RKO (cell line): ENCODE results near the gene PRSS36.
A peak's percentile ranks its signal among the peaks of the same experiment; 100 is the strongest.
"Not testable (repeated sequence)": the region's sequence is repeated elsewhere in the genome, so short reads cannot be mapped to it uniquely, and the experiment has no call there.

Source experiments
- DNase-seq: peaks from one replicate; pipeline ENCODE4 v3.0.0-alpha.2; 2016; ENCODE audit warnings: low spot score

Gene PRSS36

GRCh38 chr16:31183432-31184428, 33.9 kb upstream of the PRSS36 start:
- DNase-seq = no peak

- DNase-seq = peak; percentile 36
These were observed 32.5 kb upstream of the PRSS36 start for GRCh38 chr16:31182391-31182790.

- DNase-seq = peak; percentile 68
These were observed 31.4 kb upstream of the PRSS36 start for GRCh38 chr16:31181102-31181830.

GRCh38 chr16:31179747-31180459, 30.0 kb upstream of the PRSS36 start, which contains the start of gene FUS:
FUS (plus strand) TSS chr16:31180139; CDS start chr16:31180215, 76 bp downstream.
- DNase-seq = peak; percentile 83

- DNase-seq = no peak
These were observed 29.4 kb upstream of the PRSS36 start for GRCh38 chr16:31179219-31179746.

GRCh38 chr16:31177136-31177535, 27.3 kb upstream of the PRSS36 start:
- peak; percentile 62 for DNase-seq

- DNase-seq = not testable (repeated sequence)
These were observed 20.2 kb upstream of the PRSS36 start for GRCh38 chr16:31170048-31170447.

GRCh38 chr16:31168848-31169247, 19.0 kb upstream of the PRSS36 start:
- no peak for DNase-seq

- DNase-seq = no peak
These were observed 17.4 kb upstream of the PRSS36 start for GRCh38 chr16:31167315-31167714.

- DNase-seq = no peak
These were observed 7.3 kb upstream of the PRSS36 start for GRCh38 chr16:31157136-31157535.

- not testable (repeated sequence) for DNase-seq
These were observed 1.1 kb upstream of the PRSS36 start for GRCh38 chr16:31150976-31151375.

- DNase-seq = no peak
These were observed 534 bp downstream of the PRSS36 start for GRCh38 chr16:31149332-31149731.

GRCh38 chr16:31148896-31149295, 970 bp downstream of the PRSS36 start:
- no peak for DNase-seq

GRCh38 chr16:31148281-31148728, 1.6 kb downstream of the PRSS36 start:
- DNase-seq = no peak

- DNase-seq = no peak
These were observed 2.3 kb downstream of the PRSS36 start for GRCh38 chr16:31147574-31147973.

- DNase-seq = no peak
These were observed 4.4 kb downstream of the PRSS36 start for GRCh38 chr16:31145398-31145990.

GRCh38 chr16:31144418-31144817, 5.4 kb downstream of the PRSS36 start:
- not testable (repeated sequence) for DNase-seq

GRCh38 chr16:31143694-31144148, 6.1 kb downstream of the PRSS36 start:
- DNase-seq = no peak

- DNase-seq = no peak
These were observed 6.7 kb downstream of the PRSS36 start for GRCh38 chr16:31143011-31143693.

- DNase-seq = peak; percentile 98
These were observed 7.5 kb downstream of the PRSS36 start for GRCh38 chr16:31142109-31143010.
